ENCODE measurements around the gene GRIN2B.

- TF ChIP-seq CTCF (IDR thresholded peaks at IDR 0.05; ENCODE audit: low read depth, low read length) (no peak), EZH2phosphoT487 (IDR thresholded peaks at IDR 0.05; ENCODE audit: low read depth) (no peak)
Observed at GRCh38 chr12:13940335-13940865, 41.0 kb downstream of the GRIN2B start.

Data from OCI-LY3 (cell line).